K562 (cell line): ENCODE measurements around the gene SLC27A2. TPM values are rescaled to one million over a fixed set of nuclear protein-coding genes. Genes with fewer than 3 reads are reported as not detected.
A peak's percentile ranks its signal among the peaks of the same experiment; 100 is the strongest.

Experiments used
- ATAC-seq: fragments of 200-7000 bp; cut with Tn5 transposase; 3 replicates; pipeline ENCODE4 v1.9.1; 2020; ENCODE audit warnings: moderate library complexity
- BruUV-seq: library from RNA; stranded (reverse); fragments of 400-500 nt; replicated peaks from 2 replicates; lab custom pipeline; 2021; lab: Mats Ljungman, UMichigan
- CTCF ChIA-PET: fragments of 300-600 bp; formaldehyde crosslinking; extraction: SDS; loops from one replicate; lab custom pipeline; 2021; ENCODE audit warnings: low intra/inter-chr PET ratio; lab: Yijun Ruan, JAX
- POLR2A ChIA-PET: fragments of 300-600, 350-650 bp; sonication (Branson Sonifier 250); formaldehyde crosslinking; extraction: SDS; loops from one replicate; lab custom pipeline; 2021; ENCODE audit warnings: antibody characterized with exemption, inconsistent platforms; lab: Yijun Ruan, JAX
- DNase-seq, 4 experiments: peaks; one replicate each; pipeline versions ENCODE4 v3.0.0 to v3.0.0-alpha.2; 2011 to 2018; ENCODE audit warnings: low spot score in 3 of 4, mixed read lengths in 3 of 4; ENCODE audit errors: extremely low read depth in 1 of 4
- FAIRE-seq: peaks from 2 replicates; lab custom pipeline; 2011; peaks lifted over from hg19 to GRCh38; lab: Jason Lieb, UNC
- H2AFZ ChIP-seq: 2 replicates; pipeline ENCODE4 v1.6.0; 2011; ENCODE audit warnings: low read depth, low read length, control low read depth, inconsistent platforms
- H3K27ac ChIP-seq: fragments of 200-600 bp; 3 replicates; pipeline ENCODE4 v1.8.0; 2011; ENCODE audit warnings: low read depth, mild to moderate bottlenecking, control low read depth, inconsistent platforms, low read length, moderate library complexity, mixed read lengths; ENCODE audit errors: extremely low read depth
- H3K27me3 ChIP-seq, 2 experiments: fragments of 300-600 bp in 1 of 2; 2 replicates in 1 of 2; 3 replicates in 1 of 2; pipeline versions ENCODE4 v1.6.0 to v1.8.0; 2011; ENCODE audit warnings: inconsistent platforms in 2 of 2, low read length in 2 of 2, mild to moderate bottlenecking in 1 of 2, mixed read lengths in 1 of 2, moderate library complexity in 1 of 2; ENCODE audit not compliant: control insufficient read depth in 2 of 2, insufficient read depth in 2 of 2
- H3K36me3 ChIP-seq: fragments of 300-600 bp; 3 replicates; pipeline ENCODE4 v1.8.0; 2011; ENCODE audit warnings: mild to moderate bottlenecking, low read length, inconsistent platforms; ENCODE audit not compliant: control insufficient read depth, insufficient read depth
- H3K4me1 ChIP-seq, 2 experiments: fragments of 200-600 bp in 1 of 2; replicated peaks in 1 of 2; 2 replicates in 1 of 2; 3 replicates in 1 of 2; pipeline versions ENCODE4 v1.5.1 to v1.8.0; 2011; ENCODE audit warnings: inconsistent platforms in 2 of 2, low read length in 2 of 2, mild to moderate bottlenecking in 1 of 2, mixed read lengths in 1 of 2, moderate library complexity in 1 of 2; ENCODE audit not compliant: control insufficient read depth in 2 of 2, insufficient read depth in 2 of 2
- H3K4me2 ChIP-seq: 2 replicates; pipeline ENCODE4 v1.6.1; 2011; ENCODE audit warnings: low read length, control low read depth, inconsistent platforms, mixed read lengths; ENCODE audit not compliant: insufficient read depth
- H3K4me3 ChIP-seq: fragments of 200-600 bp; sonication (generic), shearing (Covaris generic); 2 replicates; pipeline ENCODE4 v1.5.1; 2016; ENCODE audit warnings: control low read depth, inconsistent platforms
- H3K79me2 ChIP-seq: fragments of 200-600 bp; 3 replicates; pipeline ENCODE4 v1.8.0; 2011; ENCODE audit warnings: low read length, inconsistent platforms; ENCODE audit not compliant: control insufficient read depth, insufficient read depth
- H3K9ac ChIP-seq, 2 experiments: 2 replicates each; pipeline versions ENCODE4 v1.6.0 to v1.6.1; 2011; ENCODE audit warnings: low read depth in 2 of 2, low read length in 2 of 2, control low read depth in 1 of 2, inconsistent platforms in 1 of 2, mild to moderate bottlenecking in 1 of 2, mixed read lengths in 1 of 2; ENCODE audit not compliant: insufficient read depth in 1 of 2
- H3K9me1 ChIP-seq: one replicate; pipeline ENCODE4 v1.6.0; 2011; ENCODE audit warnings: inconsistent platforms, mild to moderate bottlenecking, low read length, moderate library complexity; ENCODE audit not compliant: control insufficient read depth, insufficient read depth
- H3K9me3 ChIP-seq: replicated peaks from 2 replicates; pipeline ENCODE4 v1.5.1; 2011; ENCODE audit warnings: low read depth, low read length, inconsistent platforms; ENCODE audit not compliant: control insufficient read depth, insufficient read depth
- H4K20me1 ChIP-seq: replicated peaks from 2 replicates; pipeline ENCODE4 v1.6.1; 2011; ENCODE audit warnings: low read length, inconsistent platforms, mixed read lengths; ENCODE audit not compliant: control insufficient read depth, insufficient read depth
- BCL6 ChIP-seq: fragments of 250-450 bp; sonication (Bioruptor Pico); IDR thresholded peaks from 2 replicates; pipeline ENCODE4 v1.4.0; 2020
- CBFA2T2 ChIP-seq: fragments of 450-650 bp; conservative IDR thresholded peaks from 2 replicates; pipeline ENCODE4 v1.6.1; 2017; ENCODE audit warnings: mild to moderate bottlenecking
- CBX1 ChIP-seq: sonication (generic); IDR thresholded peaks from 2 replicates; pipeline ENCODE4 v1.6.1; 2016; ENCODE audit warnings: antibody characterized with exemption, low read depth, mild to moderate bottlenecking
- MEIS2 ChIP-seq: fragments of 450-650 bp; IDR thresholded peaks from 2 replicates; pipeline ENCODE4 v1.6.1; 2014; ENCODE audit warnings: mild to moderate bottlenecking; ENCODE audit not compliant: partially characterized antibody
- PBX2 ChIP-seq, 2 experiments: IDR thresholded peaks in 1 of 2; conservative IDR thresholded peaks in 1 of 2; 2 replicates each; pipeline ENCODE4 v1.6.1; 2016; ENCODE audit warnings: low read depth in 2 of 2, mild to moderate bottlenecking in 1 of 2, missing compliant biosample characterization in 1 of 2, missing genetic modification characterization in 1 of 2, moderate library complexity in 1 of 2
- POLR2H ChIP-seq: IDR thresholded peaks from 2 replicates; pipeline ENCODE4 v1.6.1; 2016; ENCODE audit warnings: missing genetic modification characterization, low read depth, mild to moderate bottlenecking, control low read depth, missing compliant biosample characterization, moderate library complexity
- SNAPC5 ChIP-seq: fragments of 250-450 bp; sonication (Bioruptor Pico); IDR thresholded peaks from 2 replicates; pipeline ENCODE4 v1.8.0; 2021; ENCODE audit warnings: moderate library complexity, mild to moderate bottlenecking, inconsistent platforms
- STAT5A ChIP-seq: IDR thresholded peaks from 2 replicates; pipeline ENCODE4 v1.6.1; 2012; ENCODE audit warnings: low read length, inconsistent platforms, borderline replicate concordance
- TAF7 ChIP-seq: fragments of 450-650 bp; IDR thresholded peaks from 2 replicates; pipeline ENCODE4 v1.6.1; 2016; ENCODE audit warnings: missing genetic modification characterization, missing compliant biosample characterization
- ZBTB17 ChIP-seq: fragments of 450-650 bp; formaldehyde crosslinking; IDR thresholded peaks from 2 replicates; pipeline ENCODE4 v1.4.0; 2020; ENCODE audit warnings: mild to moderate bottlenecking
- ZNF551 ChIP-seq: fragments of 250-450 bp; sonication (Bioruptor Pico); IDR thresholded peaks from 2 replicates; pipeline ENCODE4 v1.5.0; 2021; ENCODE audit warnings: mild to moderate bottlenecking, moderate library complexity
- WGBS: fragments of 100-300 bp; shearing (Covaris generic); methylation state at CpG from one replicate; pipeline ENCODE4 v1.1.6; 2016; ENCODE audit warnings: low coverage, mixed read lengths; ENCODE audit not compliant: insufficient coverage; ENCODE audit errors: missing lambda C conversion rate; 5-methylcytosine and 5-hydroxymethylcytosine counted together
- in situ Hi-C: fragments of 300-500 bp; cut with MboI; formaldehyde crosslinking; loops from 4 replicates; pipeline ENCODE4 v1.15.0; 2018; ENCODE audit warnings: inconsistent platforms, mixed read lengths
- intact Hi-C: fragments of 100-400 bp; cut with micrococcal nuclease; formaldehyde crosslinking; loops from 2 replicates; pipeline ENCODE4 v1.14.2; 2022
- polyA plus RNA-seq, 8 experiments: library from polyadenylated mRNA; depleted of rRNA in 4 of 8; stranded (reverse) in 5 of 8; unstranded in 3 of 8; fragments of >200 nt; fragmentation: Nextera tagmentation in 2 of 8; fragmentation: Illumina TruSeq in 1 of 8; extraction: Ambion mirVana in 2 of 8; extraction: Trizol in 1 of 8; gene quantifications; 2 replicates each; pipeline versions ENCODE4 v1.2.1 to v1.2.3, GENCODE V29; 2011 to 2014; ENCODE audit warnings: inconsistent platforms in 1 of 8, missing spikeins in 1 of 8
- total RNA-seq, 7 experiments: library from RNA; depleted of rRNA in 6 of 7; stranded (reverse); fragments of >200 nt in 6 of 7; fragmentation: Illumina TruSeq in 2 of 7; extraction: Trizol in 2 of 7; gene quantifications; 2 replicates each; pipeline versions ENCODE4 v1.2.1 to v1.2.3, GENCODE V29; 2011 to 2021; ENCODE audit warnings: low replicate concordance in 1 of 7
- TF ChIP-seq, protein P1 (sequence below): fragments of 250-450 bp; sonication (Bioruptor Pico); IDR thresholded peaks from 2 replicates; pipeline ENCODE4 v1.5.0; 2021; ENCODE audit warnings: mild to moderate bottlenecking, moderate library complexity

Gene SLC27A2
- total and polyA plus RNA-seq, 9 of the 15 experiments (the other 6 are each of a cell fraction or from before 2014, with no cell fraction given), result 4.9 to 38.0 (median 22.7) TPM

DNA sequence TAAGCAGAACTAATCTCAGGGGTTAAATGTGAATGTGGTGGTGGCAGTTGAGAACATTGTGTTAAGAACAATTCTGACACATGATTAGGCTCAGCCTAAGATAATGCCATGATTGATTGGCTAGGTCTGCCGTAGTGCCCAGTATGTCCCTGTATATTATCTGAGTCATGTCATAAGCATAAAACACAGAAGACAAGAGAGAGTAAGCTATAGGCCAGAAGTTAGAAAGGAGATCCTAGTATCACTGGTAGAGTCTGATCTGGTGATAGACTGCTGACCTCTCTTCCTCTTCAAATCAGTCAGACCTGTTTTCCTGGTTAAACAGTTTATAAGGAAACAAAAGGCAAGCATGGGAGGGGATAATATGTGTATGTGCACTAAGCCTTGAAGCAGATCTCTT is 32.9 kb upstream of the SLC27A2 start:
- intact Hi-C loops (loop anchor here (2.0 to 10.0 kb wide), 7 partner anchors 34 to 760 kb away; partner anchors contain the start of genes AP4E1, FGF7 and SLC27A2), in situ Hi-C loops (loop anchor here (5.0 to 25.0 kb wide), 3 partner anchors 173 to 1787 kb away; no protein-coding TSS in a partner anchor)
- no peak for DNase-seq
- 0% methylated on average over 1 of the region's 1 CpG for WGBS
- Histone ChIP-seq H3K9ac (no peak overlapping the region), H4K20me1 (no peaks in the 10 kb centered on the region), H3K4me3 (no peak overlapping the region), H3K79me2 (no peaks in the 10 kb centered on the region), H3K27me3 (no peaks in the 10 kb centered on the region), H3K36me3 (no peaks in the 10 kb centered on the region), H3K9me1 (no peaks in the 10 kb centered on the region), H3K4me2 (no peak overlapping the region), H3K27ac (no peak overlapping the region), H2AFZ (peak overlapping the region; percentile 25), H3K4me1 (peaks cover 0 to 5% of the 10 kb centered on the region in 2 experiments; a peak in 2 of 5 replicates), H3K9me3 (no peaks in the 10 kb centered on the region)
- POLR2A ChIA-PET, result no interaction called here
- no peak for ATAC-seq
- FAIRE-seq, result peak; percentile 29
- no TSS peak for BruUV-seq
- CTCF ChIA-PET, result interaction anchor here (2.1 kb wide), 1 partner anchor 167 kb away, joined by 16 read pairs; no protein-coding TSS in a partner anchor
- TF ChIP-seq BCL6 (no peak), ZBTB17 (CRISPR knock-in tag) (peak; percentile 71; the same call in 1 of the 2 replicates), POLR2H (tag) (no peak), CBX1 (no peak), STAT5A (no peak), MEIS2 (peak; percentile 58), ZNF551 (CRISPR knock-in tag) (no peak), TAF7 (tag) (no peak), PBX2 (CRISPR knock-in tag; IDR thresholded peaks at IDR 0.05; ENCODE audit: low read depth) (no peak), PBX2 (tag; conservative IDR thresholded peaks at IDR 0.05; ENCODE audit: low read depth) (peak; percentile 75), SNAPC5 (CRISPR knock-in tag) (no peak), CBFA2T2 (no peak)
- TF ChIP-seq, protein P1, sequence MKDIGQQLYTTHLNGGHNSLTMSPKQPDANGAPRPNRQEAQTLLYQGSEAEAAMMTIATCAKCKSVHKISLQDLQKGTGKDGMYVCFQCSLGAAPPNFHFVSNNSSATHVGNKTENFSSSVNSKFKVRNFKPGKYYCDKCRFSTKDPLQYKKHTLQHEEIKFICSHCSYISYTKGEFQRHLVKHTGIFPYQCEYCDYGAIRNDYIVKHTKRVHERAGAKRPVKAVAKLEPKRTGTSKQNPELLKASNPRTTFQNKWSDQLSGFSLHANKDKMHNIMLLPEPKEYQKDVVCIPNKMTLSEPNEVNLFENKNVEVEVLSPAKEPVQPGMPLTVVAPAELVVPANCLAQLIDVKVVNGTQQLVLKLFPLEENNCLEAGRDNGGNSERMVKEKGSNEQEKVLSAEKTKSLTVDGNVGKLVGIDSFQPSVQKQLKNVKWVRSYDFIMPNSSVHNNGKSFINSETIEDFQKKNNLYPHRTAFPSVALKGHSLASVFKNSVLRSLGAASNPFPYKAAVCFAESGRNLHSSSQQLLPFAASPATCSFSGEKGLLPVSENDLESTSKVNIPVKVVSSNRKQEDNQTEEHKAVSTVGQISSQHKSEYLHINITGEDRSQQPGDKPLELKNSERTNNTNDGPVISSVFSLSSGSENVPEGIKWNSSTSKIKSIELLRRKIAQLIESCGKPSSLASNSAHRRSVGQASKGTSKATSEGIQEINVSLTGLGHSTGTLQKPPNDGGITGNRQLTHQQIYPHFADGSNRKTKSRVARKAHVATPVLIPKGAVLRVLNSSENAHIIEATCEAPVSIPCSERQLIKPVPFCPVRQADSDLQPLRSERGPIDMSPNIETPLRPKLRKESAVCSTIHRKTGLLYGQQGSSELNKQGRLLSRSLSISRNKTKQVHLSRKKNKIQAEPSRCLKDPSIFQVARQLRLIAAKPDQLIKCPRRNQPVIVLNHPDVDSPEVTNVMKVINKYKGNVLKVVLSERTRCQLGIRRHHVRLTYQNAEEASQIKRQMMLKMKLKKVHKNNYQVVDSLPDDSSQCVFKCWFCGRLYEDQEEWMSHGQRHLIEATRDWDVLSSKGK (CRISPR knock-in tag), result no peak
